ENCODE data around the gene RAB13. TPM values are rescaled to one million over a fixed set of nuclear protein-coding genes. Genes with fewer than 3 reads are reported as not detected.

RAB13 gene
- total and polyA plus RNA-seq, 2 of the 8 experiments (the other 6 are each of a cell fraction or from before 2014, with no cell fraction given), result 70.5 to 157 TPM

DNA sequence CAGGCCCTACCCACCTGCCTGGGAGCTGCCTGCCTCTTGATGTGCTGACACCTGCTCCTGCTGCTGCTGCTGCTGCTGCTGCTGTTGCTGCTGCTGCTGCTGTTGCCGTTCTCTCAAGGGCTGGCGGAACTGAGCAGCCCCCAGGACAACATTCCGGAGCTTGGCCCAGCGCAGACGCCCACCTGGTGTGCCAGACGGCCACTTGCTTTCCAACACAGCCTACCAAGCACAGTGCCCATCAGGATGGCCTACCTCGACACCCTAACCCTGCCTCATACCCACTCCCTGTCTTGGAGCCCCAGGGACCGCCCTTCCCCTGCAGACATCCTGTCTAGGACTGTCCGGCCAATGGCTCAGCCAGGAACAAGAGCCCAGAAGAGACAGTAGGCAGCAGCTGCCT, 51.4 kb downstream of the RAB13 start:
- ChIA-PET POLR2A (ENCODE audit: partially characterized antibody) (interaction anchor here (1.0 to 3.7 kb wide), 5 partner anchors 9 to 56 kb away, joined by 3 to 24 read pairs (median 6); partner anchors contain the start of genes DENND4B, GATAD2B and RPS27), CTCF (ENCODE audit: partially characterized antibody) (interaction anchor here (0.8 to 1.8 kb wide), 3 partner anchors 9 to 12 kb away, joined by 4 to 5 read pairs (median 5); partner anchors contain the start of genes DENND4B and GATAD2B)
- H2AK5ac ChIP-seq (ENCODE audit: low read depth, low read length), result no peak overlapping the region
- H3K4me2 ChIP-seq (ENCODE audit: insufficient read depth in 1 of 2, low read depth in 2 of 2, low read length in 2 of 2), result no peak overlapping the region
- H2BK20ac ChIP-seq (ENCODE audit: low read length), result no peak overlapping the region
- H4K8ac ChIP-seq (ENCODE audit: extremely low read depth, insufficient read depth, low read length), result no peak overlapping the region
- no peaks in the 10 kb centered on the region for H3K9me3 ChIP-seq (ENCODE audit: insufficient read depth in 2 of 2, low read depth in 1 of 2, low read length in 1 of 2)
- H3K23ac ChIP-seq (ENCODE audit: insufficient read length), result no peak overlapping the region
- no peak overlapping the region for H2BK15ac ChIP-seq (ENCODE audit: low read length)
- no peak overlapping the region for H4K91ac ChIP-seq (replicated peaks; ENCODE audit: insufficient read length, low read length)
- H3K36me3 ChIP-seq (ENCODE audit: control insufficient read depth in 2 of 4, insufficient read depth in 4 of 4, low read length in 3 of 4), result peaks cover 12 to 63% (median 49%) of the 10 kb centered on the region in 4 experiments
- H3K79me2 ChIP-seq (ENCODE audit: control insufficient read depth in 1 of 2, insufficient read depth in 2 of 2, low read length in 2 of 2), result no peaks in the 10 kb centered on the region
- H2AFZ ChIP-seq (ENCODE audit: low read length), result no peak overlapping the region
- no peak overlapping the region for H3K4ac ChIP-seq (replicated peaks; ENCODE audit: insufficient read length, low read depth, low read length)
- H3K9ac ChIP-seq (replicated peaks in 1 of 4; ENCODE audit: extremely low read depth in 1 of 4, low read depth in 3 of 4, low read length in 3 of 4), result no peak overlapping the region
- no peaks in the 10 kb centered on the region for H3K4me1 ChIP-seq (replicated peaks in 1 of 4; ENCODE audit: control insufficient read depth in 3 of 4, insufficient read depth in 4 of 4, low read length in 3 of 4)
- no peaks in the 10 kb centered on the region for H3K23me2 ChIP-seq (ENCODE audit: low read depth, low read length)
- 89% methylated on average over 9 of the region's 9 CpGs; no CpG with 5 or more reads in 1 of the 2 experiments for WGBS, 2 experiments (ENCODE audit: extremely low coverage in 1 of 2, insufficient coverage in 1 of 2, insufficient read length in 1 of 2, insufficient replicate concordance in 2 of 2, low coverage in 1 of 2, low lambda C conversion rate in 2 of 2, missing lambda C conversion rate in 1 of 2)
- H3K79me1 ChIP-seq (ENCODE audit: low read depth, low read length), result no peaks in the 10 kb centered on the region; the same call in 1 of the 2 replicates
- no peak overlapping the region for H3K4me3 ChIP-seq (ENCODE audit: extremely low read depth in 1 of 4, insufficient read depth in 2 of 4, low read depth in 3 of 4, low read length in 4 of 4)
- H2BK12ac ChIP-seq (ENCODE audit: low read depth, low read length), result no peak overlapping the region
- H3K27ac ChIP-seq (ENCODE audit: low read depth, low read length), result no peak overlapping the region
- H3K18ac ChIP-seq (ENCODE audit: extremely low read depth, low read length), result no peak overlapping the region
- FAIRE-seq, result no peak
- peaks cover 0 to 13% of the 10 kb centered on the region in 2 experiments for H4K20me1 ChIP-seq (replicated peaks in 1 of 2; ENCODE audit: control insufficient read depth in 1 of 2, insufficient read depth in 2 of 2, low read length in 2 of 2)
- TF ChIP-seq CHD2 (IDR thresholded peaks at IDR 0.05; ENCODE audit: low read length) (no peak), TAF7 (optimal IDR thresholded peaks at IDR 0.05; ENCODE audit: borderline replicate concordance, low read depth, low read length) (no peak), TAF1 (IDR thresholded peaks at IDR 0.05; ENCODE audit: low read depth, low read length) (no peak), EZH2 (IDR thresholded peaks at IDR 0.05; ENCODE audit: low read depth, low read length, severe bottlenecking) (no peak), SIRT6 (IDR thresholded peaks at IDR 0.05; ENCODE audit: low read length) (no peak), SIX5 (IDR thresholded peaks at IDR 0.05; ENCODE audit: low read depth, low read length) (no peak), ZNF274 (IDR thresholded peaks at IDR 0.05; ENCODE audit: borderline replicate concordance, extremely low read depth, low read length) (no peak), GTF2F1 (IDR thresholded peaks at IDR 0.05; ENCODE audit: borderline replicate concordance, low read depth, low read length) (no peak), TEAD4 (IDR thresholded peaks at IDR 0.05; ENCODE audit: low read depth, low read length) (no peak), GABPA (IDR thresholded peaks at IDR 0.05; ENCODE audit: borderline replicate concordance, insufficient read depth, low read length) (no peak), HDAC6 (IDR thresholded peaks at IDR 0.05; ENCODE audit: low read depth, low read length) (no peak), ASH2L (IDR thresholded peaks at IDR 0.05; ENCODE audit: low read length) (no peak), CBX5 (IDR thresholded peaks at IDR 0.05; ENCODE audit: low read depth, low read length) (no peak), CTBP2 (IDR thresholded peaks at IDR 0.05; ENCODE audit: borderline replicate concordance, insufficient read depth, insufficient read length, low read length) (no peak)
- no peak overlapping the region for H3K56ac ChIP-seq (replicated peaks; ENCODE audit: insufficient read length, low read depth, low read length)
- H2BK120ac ChIP-seq (replicated peaks; ENCODE audit: low read depth, low read length), result no peak overlapping the region
- no peak overlapping the region for H2BK5ac ChIP-seq (ENCODE audit: low read depth, low read length)
- H3K27me3 ChIP-seq (replicated peaks in 1 of 4; ENCODE audit: control insufficient read depth in 3 of 4, extremely low read depth in 1 of 4, insufficient read depth in 3 of 4, low read length in 3 of 4), result no peaks in the 10 kb centered on the region
- no peak overlapping the region for H4K5ac ChIP-seq (ENCODE audit: insufficient read length, low read depth, low read length)
- no peak for DNase-seq (ENCODE audit: low read depth in 1 of 2, low spot score in 2 of 2)
- no peak overlapping the region for H3K14ac ChIP-seq (ENCODE audit: insufficient read length)

Measured in H1 (cell line).